Adrenal gland (tissue), 5 donors: ENCODE measurements around the gene OR56A5.

Experiments
- POLR2A ChIP-seq, 2 donors: fragments of 450-650 bp; IDR thresholded peaks; one replicate each; pipeline ENCODE4 v1.6.1; 2017; ENCODE audit warnings: antibody characterized with exemption in 2 of 2, mild to moderate bottlenecking in 2 of 2, moderate library complexity in 1 of 2
- TF ChIP-seq, protein P1 (sequence below), 6 experiments: fragments of 450-650 bp in 4 of 6; fragments of 200-600 bp in 2 of 6; sonication (generic) in 1 of 6; IDR thresholded peaks; 1 replicate in 5 of 6; 2 replicates in 1 of 6; pipeline versions ENCODE4 v1.5.1 to v1.8.0; 2016 to 2021; ENCODE audit warnings: antibody characterized with exemption in 6 of 6, mild to moderate bottlenecking in 2 of 6, moderate library complexity in 1 of 6
- donor health status: DM: no; HTN: no; CAD: no.

GRCh38 chr11:5923427-5923776 is 44.9 kb downstream of the OR56A5 start:
- TF ChIP-seq POLR2A (IDR thresholded peaks at IDR 0.05): no peak
- TF ChIP-seq, protein P1, sequence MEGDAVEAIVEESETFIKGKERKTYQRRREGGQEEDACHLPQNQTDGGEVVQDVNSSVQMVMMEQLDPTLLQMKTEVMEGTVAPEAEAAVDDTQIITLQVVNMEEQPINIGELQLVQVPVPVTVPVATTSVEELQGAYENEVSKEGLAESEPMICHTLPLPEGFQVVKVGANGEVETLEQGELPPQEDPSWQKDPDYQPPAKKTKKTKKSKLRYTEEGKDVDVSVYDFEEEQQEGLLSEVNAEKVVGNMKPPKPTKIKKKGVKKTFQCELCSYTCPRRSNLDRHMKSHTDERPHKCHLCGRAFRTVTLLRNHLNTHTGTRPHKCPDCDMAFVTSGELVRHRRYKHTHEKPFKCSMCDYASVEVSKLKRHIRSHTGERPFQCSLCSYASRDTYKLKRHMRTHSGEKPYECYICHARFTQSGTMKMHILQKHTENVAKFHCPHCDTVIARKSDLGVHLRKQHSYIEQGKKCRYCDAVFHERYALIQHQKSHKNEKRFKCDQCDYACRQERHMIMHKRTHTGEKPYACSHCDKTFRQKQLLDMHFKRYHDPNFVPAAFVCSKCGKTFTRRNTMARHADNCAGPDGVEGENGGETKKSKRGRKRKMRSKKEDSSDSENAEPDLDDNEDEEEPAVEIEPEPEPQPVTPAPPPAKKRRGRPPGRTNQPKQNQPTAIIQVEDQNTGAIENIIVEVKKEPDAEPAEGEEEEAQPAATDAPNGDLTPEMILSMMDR (IDR thresholded peaks at IDR 0.05): no peak
